ENCODE measurements around the gene MSLN.

DNA sequence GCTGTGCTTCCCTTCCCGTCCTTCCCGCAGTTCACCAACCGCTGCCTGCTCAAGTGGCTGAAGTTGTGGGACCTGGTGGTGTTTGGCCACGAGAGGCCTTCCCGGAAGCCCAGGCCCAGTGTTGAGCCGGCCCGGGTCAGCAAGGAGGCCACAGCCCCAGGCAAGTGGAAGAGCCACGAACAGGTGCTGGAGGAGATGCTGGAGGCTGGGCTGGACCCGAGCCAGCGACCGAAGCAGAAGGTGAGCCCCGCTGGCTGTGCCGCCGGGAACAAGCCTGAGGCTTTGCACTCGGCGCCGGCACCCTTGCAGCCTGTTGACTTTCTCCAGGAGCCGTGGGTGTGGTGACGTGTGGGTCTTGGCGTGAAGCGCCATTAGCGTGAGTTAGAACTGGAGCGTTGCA, 30.6 kb downstream of the MSLN start:
- TF ChIP-seq, protein P1, sequence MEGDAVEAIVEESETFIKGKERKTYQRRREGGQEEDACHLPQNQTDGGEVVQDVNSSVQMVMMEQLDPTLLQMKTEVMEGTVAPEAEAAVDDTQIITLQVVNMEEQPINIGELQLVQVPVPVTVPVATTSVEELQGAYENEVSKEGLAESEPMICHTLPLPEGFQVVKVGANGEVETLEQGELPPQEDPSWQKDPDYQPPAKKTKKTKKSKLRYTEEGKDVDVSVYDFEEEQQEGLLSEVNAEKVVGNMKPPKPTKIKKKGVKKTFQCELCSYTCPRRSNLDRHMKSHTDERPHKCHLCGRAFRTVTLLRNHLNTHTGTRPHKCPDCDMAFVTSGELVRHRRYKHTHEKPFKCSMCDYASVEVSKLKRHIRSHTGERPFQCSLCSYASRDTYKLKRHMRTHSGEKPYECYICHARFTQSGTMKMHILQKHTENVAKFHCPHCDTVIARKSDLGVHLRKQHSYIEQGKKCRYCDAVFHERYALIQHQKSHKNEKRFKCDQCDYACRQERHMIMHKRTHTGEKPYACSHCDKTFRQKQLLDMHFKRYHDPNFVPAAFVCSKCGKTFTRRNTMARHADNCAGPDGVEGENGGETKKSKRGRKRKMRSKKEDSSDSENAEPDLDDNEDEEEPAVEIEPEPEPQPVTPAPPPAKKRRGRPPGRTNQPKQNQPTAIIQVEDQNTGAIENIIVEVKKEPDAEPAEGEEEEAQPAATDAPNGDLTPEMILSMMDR (IDR thresholded peaks at IDR 0.05; ENCODE audit: extremely low read depth in 1 of 2, insufficient read depth in 1 of 2, low read depth in 1 of 2, low read length in 2 of 2), result no peak
- TF ChIP-seq POLR2AphosphoS5 (IDR thresholded peaks at IDR 0.05; ENCODE audit: insufficient read depth, low read depth, low read length) (no peak), POLR2A (IDR thresholded peaks at IDR 0.05; ENCODE audit: low read depth, low read length) (no peak), JUN (IDR thresholded peaks at IDR 0.05; ENCODE audit: borderline replicate concordance, insufficient read depth, insufficient read length, low read depth) (no peak), FOS (IDR thresholded peaks at IDR 0.05; ENCODE audit: borderline replicate concordance, insufficient read depth, low read length) (no peak), EZH2 (IDR thresholded peaks at IDR 0.05; ENCODE audit: borderline replicate concordance, low read depth, low read length, severe bottlenecking) (no peak)

Measured in endothelial cell of umbilical vein (primary cell).